GM19455 (cell line): Measurements from ENCODE around the gene KEL.

ENCODE experiments used
- ATAC-seq: cut with Tn5 transposase; IDR thresholded peaks from one replicate; pipeline ENCODE4 v1.9.1; 2021; ENCODE audit not compliant: unreplicated experiment

KEL gene

DNA sequence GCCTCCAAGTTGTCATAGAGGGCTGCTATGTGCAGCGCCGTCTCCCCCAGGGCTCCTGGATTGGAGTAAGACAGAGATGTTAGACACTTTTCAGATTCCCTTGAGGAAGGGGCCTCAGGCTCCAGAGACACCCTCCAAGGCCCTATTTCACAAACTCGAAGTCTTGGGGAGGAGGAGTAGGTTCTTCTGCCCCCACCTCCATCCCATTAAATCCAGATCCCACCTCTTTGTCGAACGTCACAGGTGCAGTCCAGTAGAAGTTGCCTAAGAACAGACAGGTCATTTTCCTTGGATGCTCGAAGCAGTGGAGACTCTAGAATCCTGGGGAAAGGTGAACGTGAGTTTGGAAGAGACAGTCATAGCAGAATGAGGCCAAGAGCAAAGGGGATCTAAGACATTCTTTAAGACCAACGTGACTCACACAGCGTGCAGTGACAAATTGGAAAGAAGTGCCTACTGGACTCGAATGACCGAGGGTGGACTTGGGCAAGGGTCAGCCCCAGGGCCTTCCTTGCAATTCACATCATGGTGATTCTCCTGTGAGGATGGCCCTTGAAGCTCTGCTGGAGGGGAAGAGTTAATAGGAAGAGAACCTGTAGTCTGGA, 31.9 kb downstream of the KEL start:
- no peak for ATAC-seq

DNA sequence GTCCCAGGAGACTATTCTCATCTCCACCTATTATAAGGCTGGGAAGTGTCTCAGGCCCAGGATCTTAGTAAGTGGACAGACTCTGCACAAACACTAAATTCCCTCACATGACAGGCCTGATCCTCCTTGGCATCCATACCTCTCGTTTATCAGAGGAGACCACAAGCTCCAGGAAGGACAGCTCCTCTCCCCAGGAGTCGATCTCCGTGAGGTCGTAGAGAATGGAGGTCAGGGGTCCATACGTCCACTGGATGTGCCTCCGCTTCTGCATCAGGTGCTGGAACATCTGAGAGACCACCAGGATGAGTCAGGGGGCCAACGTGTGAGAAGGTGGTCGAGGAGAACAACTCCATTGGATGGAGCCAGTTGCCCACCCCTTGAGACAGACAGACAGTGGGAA, 34.2 kb downstream of the KEL start:
- ATAC-seq = no peak

DNA sequence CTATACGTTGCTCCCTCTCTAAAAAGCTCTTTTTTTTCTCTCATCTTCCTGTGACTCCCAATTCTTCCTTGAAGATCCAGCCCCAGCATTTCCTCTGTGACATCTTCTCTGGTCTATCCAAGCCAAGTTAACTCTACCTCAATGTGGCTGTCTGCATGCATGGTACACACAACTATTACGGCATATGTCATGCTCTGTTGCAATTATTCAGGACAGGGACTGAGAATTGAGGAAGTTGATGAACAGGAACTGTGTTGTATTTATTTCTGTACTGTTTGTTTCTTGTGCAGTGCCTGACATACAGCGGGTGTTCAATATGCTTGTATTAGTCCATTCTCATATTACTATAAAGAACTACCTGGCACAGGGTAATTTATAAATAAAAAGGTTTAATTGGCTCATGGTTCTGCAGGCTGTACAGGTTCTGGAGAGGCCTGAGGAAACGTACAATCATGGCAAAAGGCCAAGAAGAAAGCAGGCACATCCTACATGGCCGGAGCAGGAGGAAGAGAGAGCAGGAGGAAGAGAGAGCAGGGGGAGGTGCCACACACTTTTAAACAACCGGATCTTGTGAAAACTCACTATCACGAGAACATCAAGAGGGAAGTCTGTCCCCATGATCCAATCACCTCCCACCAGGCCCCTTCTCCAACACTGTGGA, 34.9 kb downstream of the KEL start:
- ATAC-seq = no peak

DNA sequence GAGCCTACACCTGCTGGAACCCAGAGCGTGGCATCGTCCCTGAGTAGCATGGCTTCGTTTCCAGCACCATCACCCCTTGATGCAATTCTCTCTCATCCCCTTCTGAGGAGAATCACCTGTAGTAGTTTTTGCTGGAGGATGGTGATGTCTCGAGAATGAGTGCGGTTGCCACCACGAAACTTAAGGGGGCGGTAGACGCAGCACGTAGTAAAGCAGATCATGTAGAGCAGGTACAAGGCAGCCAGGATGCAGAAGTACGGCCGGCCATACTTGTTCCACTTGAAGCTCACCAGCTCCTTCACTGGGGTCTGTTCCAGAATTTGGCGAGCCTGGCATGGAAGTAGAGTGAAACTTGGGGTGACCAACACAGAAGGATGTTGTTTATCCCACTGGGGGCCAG, 36.8 kb downstream of the KEL start:
- no peak for ATAC-seq

DNA sequence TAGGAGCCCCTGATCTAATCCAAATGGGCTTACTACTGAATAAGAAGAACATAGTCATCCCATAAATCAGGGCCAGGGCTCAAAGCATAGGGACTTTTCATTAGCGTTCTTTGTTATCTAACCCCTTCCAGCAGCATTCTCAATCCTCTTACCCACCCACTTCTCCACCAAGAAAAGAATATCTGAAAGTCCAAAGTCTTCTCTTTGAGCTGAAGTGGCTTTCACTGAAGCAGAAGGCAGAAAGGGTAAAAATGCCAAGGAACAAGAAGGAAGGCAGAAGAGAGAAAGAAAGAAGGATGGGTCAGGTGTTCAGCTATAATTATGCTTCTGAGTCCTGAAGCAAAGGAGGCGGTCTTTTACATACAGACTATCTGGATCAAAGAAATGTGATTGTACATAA, 38.8 kb downstream of the KEL start:
- no peak for ATAC-seq

DNA sequence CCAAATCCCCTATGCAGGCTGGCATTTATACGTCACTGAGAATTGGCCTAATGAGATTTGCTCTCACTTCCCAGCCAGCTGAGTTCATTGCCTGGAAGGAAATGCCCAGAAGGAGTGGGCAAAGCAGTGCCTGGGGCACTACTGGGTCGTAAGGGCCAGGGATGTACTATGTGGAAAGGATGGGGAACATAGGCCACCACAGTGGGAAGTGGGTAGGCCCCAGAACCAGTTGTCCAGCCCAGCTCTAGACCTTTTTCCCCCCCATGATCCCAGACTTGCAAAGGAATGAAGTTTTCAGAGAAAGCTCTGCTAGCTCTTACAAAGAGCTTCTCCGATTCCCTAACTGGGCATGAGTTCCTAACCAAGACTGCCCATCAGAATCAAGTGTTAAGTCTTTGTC, 42.5 kb downstream of the KEL start:
- no peak for ATAC-seq

DNA sequence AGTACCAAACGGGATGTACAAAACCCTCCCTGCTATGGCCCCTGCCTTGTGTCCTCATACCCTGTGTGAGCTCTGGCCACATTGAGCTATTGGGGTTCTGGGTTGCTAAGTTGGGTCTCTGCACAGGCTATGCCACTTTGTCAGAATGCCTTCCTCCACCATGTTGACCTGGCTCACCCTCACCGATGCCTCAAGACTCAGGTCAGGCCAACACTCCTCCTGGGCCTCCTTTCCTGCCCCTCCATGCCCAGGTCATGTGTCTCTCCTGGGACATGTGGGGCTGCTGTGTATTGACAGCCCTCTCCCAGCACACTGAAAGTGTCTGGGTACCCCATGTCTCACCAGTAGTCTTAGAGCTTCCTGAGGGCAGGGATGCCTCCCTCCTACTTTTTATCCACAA, 43.3 kb downstream of the KEL start:
- ATAC-seq = no peak

DNA sequence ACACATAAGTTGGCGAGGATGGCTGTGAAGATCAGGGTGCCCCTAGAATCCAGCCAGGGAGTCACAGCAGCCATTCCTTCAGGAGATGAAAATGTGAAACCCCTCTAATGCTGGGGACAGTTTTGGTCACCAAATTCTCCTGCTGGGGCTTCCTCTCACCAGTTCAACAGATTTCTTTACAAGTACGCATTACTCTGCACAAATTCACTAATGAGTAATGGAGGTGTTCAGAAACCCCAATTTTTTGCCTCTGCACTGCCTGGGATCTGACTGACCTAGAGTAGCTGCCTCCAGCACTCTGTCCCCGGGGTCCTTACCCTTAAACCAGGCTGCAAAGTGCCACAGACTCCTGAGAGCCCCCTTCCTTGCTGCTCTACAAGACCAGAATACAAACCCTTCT, 44.7 kb downstream of the KEL start:
- ATAC-seq = no peak

DNA sequence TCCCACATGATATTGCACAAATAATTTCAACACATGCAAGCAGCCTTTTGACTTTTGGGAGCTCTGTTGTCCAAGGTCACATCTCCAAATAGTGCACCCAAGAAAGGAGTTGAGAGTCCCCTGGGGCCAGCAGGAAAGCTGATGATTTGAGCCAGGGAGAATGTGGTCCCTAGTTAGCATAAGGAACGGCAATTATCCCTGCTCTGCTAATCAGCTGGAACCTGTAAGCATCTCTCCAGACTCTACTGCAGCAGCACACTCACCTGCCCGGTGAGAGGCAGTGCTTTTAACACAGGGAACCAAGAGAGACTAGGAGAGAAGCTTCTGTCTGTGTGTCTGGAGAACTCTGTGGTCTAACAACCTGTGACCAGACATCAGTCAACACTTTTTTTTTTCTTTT, 45.7 kb downstream of the KEL start:
- no peak for ATAC-seq

DNA sequence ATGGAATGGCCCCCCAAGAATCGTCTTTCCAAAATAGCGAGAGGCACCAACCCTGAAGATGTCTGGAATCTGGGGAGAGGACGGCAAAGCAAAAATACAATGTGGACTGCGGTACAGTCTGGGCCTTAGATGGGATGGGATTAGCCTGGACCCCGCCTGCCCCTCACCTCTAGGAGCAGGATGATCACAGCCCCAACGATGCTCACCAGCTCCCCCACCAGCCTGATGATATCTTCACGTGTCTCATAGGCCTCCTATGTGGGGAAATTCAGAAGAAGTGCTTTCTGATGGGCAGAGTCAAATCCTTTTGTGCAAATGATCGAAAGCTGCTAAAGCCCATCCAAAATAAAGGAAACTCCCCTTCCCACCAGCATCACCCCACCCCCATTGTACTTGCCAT, 46.8 kb downstream of the KEL start:
- no peak for ATAC-seq

DNA sequence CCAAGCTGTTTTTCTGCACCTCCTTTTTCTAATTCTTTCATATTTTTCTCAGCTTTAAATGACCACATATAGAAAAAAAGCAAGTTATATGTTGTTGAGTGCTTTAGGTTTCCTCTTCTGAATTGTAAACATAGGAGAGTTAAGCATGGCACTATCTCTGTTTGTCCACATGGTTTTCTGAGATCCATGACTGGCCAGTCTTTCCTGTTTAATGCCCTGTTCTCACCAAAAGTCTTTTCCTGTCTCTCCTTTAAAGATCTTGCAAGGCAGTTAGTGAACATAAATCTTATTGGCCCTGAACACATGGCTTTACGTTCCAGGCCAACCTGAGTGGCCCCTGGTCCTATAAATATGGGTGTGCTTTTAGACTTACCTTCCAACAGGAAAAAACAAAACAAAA, 48.0 kb downstream of the KEL start:
- no peak for ATAC-seq

DNA sequence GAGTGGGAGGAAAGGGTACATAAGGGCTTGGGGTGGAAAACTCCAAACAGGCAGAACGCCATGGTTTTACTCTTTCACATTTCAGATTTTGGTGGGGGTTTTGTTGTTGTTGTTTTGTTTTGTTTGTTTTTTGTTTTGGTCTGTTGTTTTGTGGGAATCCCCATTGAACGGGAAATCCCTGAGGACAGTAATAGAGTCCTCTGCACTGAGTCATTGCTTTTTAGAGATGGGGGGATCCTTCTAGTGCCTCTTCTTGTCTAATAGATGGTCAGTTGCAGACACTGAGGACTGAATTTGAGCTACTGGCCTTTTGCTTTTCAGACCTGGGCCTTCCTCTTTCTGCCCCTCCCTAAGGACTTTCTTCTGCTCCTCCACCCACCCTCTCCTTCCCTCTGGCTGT, 48.6 kb downstream of the KEL start:
- no peak for ATAC-seq

DNA sequence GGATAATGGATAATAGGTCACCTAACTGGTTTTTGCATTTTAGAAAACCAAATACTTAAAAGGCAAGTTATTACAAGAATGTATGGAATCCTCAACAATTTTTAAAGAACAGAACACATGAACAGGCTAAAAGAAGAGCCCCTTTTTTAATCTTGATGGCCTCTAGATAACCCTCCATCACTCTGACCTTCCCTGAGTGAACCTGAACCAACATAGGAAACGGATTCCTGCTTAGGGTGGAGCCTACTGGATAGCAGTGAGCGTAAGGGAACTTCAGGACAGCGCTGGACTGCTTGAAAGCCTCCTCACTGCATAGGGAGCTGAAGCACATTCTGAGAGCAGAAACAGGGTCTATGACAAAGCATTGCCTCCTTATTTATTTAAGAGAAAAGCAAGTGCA, 49.1 kb downstream of the KEL start:
- no peak for ATAC-seq

DNA sequence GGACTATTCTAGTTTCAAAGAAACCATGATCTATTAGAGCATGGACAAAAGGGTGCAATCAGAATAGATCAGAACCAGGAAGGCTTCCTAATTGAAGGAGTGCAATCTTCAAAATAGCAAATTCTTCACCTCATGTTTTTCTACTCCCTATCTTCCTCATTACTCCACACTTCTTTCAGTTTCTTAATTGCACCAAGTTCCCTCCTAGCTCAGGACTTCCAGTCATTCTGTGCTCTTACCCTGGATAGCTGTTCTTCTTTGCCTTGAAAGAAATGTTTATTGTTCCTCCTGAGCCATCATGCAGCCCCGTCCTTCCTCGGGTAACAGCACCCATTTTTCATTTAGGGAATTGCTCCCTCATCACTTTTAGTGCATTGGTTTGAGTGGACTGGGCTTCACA, 51.7 kb downstream of the KEL start:
- ATAC-seq = no peak

DNA sequence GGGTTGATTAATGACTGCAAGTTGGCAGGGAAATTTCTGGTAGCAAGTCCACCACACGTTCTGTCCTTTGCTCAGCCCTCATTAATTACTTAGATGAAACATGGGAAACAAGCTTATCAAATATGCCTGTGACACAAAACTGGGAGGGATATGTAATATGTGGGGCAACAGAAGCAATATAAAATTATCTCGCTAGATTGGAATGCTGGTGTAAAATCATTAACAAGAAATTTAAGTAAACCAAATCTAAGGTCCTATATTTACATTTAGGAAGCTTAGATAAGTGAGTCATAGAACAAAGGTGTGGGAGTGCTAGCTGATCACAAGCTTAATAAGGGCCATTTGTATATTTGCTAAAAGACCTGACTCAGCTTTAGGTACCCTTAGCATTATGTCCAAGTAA, 52.1 kb downstream of the KEL start:
- ATAC-seq = no peak

DNA sequence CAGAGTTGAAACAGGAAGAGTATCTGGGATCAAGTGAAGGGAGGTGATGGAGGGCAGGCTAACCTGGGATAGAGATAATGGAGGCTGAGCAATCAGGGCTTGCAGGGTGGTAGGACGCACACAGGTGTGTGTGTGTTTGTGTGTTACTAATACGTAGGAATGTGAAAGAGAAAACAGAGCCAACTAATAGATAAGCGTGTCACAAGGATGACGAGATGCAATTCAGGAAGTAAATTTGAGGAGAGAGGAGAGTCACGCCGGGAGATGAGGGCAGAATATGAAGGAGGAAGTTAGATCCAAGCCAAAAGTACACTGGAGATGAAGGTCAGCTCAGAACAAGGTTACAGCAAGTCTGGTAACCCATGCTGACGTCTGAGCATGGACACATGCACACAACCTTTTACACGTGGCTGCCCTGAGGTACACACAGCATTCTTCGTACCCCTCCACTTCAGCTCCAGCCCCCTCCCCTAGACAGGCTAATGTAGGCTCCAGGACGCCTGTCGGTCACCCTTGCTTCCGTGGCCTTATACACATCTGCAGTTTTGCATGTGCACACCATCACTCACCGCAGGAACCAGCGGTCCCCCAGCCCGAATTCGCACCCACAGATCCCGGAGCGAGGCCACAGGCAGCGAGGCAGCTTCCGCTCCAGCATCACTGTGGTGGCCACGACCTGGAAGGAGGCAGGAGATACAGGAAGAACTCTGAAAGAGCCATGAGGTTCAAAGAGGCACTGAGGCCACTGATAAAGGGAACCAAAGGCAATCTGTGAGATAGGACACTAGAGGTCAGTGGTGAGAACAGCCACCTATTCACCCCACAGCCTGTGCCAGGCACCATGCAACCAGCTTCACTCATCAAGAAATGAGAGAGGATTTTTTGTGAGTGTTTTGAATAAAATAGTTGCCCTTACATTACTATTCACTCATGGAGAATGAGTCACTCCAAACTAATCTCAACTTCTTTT, 53.0 kb downstream of the KEL start:
- no peak for ATAC-seq

DNA sequence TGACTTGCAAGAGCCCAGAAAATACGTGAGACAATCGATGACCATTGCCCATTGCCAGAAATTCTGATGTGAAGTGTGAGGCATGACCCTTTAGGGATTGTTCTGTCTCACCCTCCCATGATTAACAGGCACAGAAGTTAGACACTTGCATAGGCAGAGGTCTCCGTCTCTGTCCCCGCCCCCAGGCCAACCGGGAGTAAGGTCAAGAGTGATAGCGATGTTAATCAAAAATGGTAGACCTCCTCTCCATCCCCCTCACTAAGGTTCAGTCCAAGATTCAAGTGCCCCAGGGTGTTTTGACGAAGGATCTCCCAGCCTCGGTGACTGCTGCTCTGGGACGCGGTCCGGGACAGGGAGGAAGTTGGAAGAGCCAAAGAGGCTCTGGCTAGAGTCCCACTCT, 53.9 kb downstream of the KEL start:
- ATAC-seq = no peak

DNA sequence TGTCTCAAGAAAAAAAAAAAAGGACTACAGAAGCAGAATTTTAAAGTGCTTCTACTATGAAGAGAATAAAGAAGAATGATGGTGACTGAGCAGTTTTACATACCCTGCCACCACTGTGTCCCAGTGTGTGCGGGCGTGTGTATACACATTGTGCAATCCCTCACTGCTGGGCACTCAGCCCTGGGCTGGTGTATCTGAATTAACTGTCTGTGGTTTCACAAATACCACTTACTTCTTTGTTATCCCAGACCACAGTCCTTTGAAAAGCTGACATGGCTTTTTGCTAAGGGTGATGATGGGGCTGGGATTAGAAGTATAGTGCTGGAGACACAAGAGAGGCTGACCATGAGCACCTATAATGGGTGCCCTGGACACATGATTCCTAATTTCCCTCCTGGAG, 55.5 kb downstream of the KEL start:
- ATAC-seq = no peak

DNA sequence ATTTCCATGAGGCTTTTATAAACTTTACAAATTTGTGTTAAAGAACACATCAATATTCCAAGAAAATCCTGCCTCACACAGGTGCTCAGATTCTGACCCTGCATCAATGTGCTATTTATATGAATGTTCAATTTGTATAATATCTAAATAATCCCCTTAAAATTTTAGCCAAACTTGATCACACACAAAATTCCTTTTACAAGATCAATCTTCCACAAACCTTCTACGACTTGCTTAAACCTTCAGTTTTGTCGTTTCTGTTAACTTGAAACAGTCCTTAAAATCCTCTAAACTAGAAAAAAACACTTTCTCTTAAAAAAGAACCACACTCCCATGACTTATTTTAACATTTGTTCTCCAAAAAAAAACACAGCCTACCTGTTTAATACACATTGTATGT, 56.4 kb downstream of the KEL start:
- no peak for ATAC-seq

DNA sequence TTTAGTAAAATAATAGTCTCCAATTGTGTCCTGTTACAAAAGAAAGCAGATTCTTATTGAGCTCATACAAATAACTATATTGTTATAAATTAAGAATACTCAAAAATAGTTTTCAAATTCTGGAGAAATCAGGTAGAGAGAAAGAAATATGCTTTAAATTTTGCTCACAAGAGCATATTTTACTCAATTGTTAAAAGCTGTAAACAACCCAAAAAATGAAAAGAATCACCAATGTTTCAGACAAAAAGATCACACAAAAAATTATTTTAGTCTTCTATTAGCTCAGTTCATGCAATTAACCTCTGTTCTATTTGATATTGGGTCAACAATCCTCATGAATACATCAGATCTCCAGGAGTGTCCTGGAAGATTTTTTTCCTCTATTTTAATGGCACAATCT, 58.0 kb downstream of the KEL start:
- no peak for ATAC-seq

DNA sequence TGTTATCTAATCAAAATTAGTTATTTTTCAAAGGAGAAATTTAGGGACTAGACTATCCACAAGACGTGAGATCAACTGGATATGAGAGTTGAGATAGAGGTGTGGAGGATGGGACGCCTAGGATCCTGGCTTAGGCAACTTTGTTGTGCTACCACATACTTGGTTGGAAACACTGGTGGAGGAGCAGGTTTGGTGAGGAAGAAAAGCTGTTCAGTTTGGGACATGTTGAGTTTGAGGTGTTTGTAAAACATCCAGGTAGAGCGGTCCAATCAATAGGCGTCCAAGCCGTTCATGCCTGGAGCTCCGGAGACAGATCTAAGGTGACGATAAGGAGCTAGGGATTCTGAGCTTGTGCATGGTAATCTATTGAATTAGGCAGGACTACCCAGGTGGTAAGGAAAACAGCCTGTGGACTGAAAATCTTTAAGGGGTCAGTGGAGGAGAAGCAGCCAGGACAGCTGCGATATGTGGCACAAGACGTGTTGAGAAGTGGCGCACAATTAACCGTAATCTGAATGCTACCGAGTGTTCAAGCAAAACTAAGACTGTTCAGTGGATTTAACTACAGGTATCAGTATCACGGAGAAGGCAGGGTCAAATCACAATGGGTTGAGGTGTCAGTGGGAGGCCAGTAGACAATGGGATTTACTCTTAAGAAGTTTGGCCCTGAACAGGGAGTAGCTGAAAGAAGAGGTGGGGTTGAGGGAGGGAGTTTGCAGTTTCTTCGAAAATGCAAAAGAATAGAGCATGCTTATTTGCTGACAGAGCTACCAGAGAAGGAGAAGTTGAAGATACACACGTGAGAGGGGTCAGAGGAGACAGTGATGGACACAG, 60.5 kb downstream of the KEL start:
- no peak for ATAC-seq
